ENCODE measurements around the gene PRDM7. TPM values are rescaled to one million over a fixed set of nuclear protein-coding genes. Genes with fewer than 3 reads are reported as not detected.
"Not testable (repeated sequence)": the region's sequence is repeated elsewhere in the genome, so short reads cannot be mapped to it uniquely, and the experiment has no call there.

PRDM7 gene
- total RNA-seq, 1 donor from 2014 or later, result not detected

DNA sequence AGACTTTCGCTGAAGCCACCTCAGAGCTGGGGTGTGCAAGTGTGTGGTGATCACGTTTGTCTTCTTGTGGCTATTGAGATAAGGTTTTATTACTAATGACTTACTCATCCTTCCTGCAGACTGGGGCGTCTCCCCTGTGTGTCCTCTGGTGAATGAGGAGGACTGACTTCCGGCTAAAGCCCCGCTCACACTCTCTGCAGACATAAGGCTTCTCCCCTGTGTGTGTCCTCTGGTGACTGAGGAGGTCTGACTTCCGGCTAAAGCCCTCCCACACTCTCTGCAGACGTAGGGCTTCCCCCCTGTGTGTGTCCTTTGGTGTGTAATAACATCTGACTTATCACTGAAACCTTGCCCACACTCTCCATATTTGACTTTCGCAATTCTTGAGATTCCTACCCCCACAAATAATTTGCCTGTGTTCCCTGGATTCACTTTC is 19.4 kb downstream of the PRDM7 start:
- peak; percentile 66 for DNase-seq (ENCODE audit: low read depth)
- H3K4me1 Mint-ChIP-seq (ENCODE audit: low read depth, unreplicated experiment), result peaks cover 13% of the 10 kb centered on the region
- no peaks in the 10 kb centered on the region for H3K79me2 ChIP-seq (ENCODE audit: insufficient read depth, low read length)
- no peak overlapping the region for H3K9ac ChIP-seq (ENCODE audit: low read length)
- H3K4me2 ChIP-seq (ENCODE audit: low read length), result peak overlapping the region; percentile 62
- peaks cover 11% of the 10 kb centered on the region for H3K4me1 ChIP-seq (ENCODE audit: insufficient read depth, low read length)
- peaks cover 8% of the 10 kb centered on the region for H3K36me3 Mint-ChIP-seq (ENCODE audit: low read depth, unreplicated experiment)
- FAIRE-seq, result no peak
- no peaks in the 10 kb centered on the region for H3K36me3 ChIP-seq (ENCODE audit: insufficient read depth, low read length)
- peaks cover 13% of the 10 kb centered on the region for H3K9me3 ChIP-seq (ENCODE audit: insufficient read depth, low read depth, low read length)
- H3K27ac ChIP-seq (ENCODE audit: low read depth, low read length), result no peak overlapping the region
- no peak overlapping the region for H3K4me3 Mint-ChIP-seq (ENCODE audit: unreplicated experiment)
- TF ChIP-seq EZH2 (IDR thresholded peaks at IDR 0.05; ENCODE audit: insufficient read depth, low read length) (no peak), CTCF (IDR thresholded peaks at IDR 0.05; ENCODE audit: insufficient read depth, low read depth, low read length) (no peak)
- H3K27me3 ChIP-seq (ENCODE audit: insufficient read depth, low read length), result peaks cover 2% of the 10 kb centered on the region
- H3K27ac Mint-ChIP-seq (ENCODE audit: unreplicated experiment), result peak overlapping the region; percentile 43
- H3K27me3 Mint-ChIP-seq (ENCODE audit: low read depth, unreplicated experiment), result peaks cover 14% of the 10 kb centered on the region
- H3K4me3 ChIP-seq (ENCODE audit: insufficient read depth, low read depth, low read length), result no peak overlapping the region
- H3K9me3 Mint-ChIP-seq (ENCODE audit: unreplicated experiment), result peaks cover 25% of the 10 kb centered on the region
- H2AFZ ChIP-seq (ENCODE audit: low read depth, low read length), result peak overlapping the region; percentile 37
- H4K20me1 ChIP-seq (ENCODE audit: insufficient read depth, low read length), result no peaks in the 10 kb centered on the region

- Mint-ChIP-seq H3K4me1 (ENCODE audit: low read depth, unreplicated experiment) (peaks cover 13% of the 10 kb centered on the region), H3K27me3 (ENCODE audit: low read depth, unreplicated experiment) (peaks cover 15% of the 10 kb centered on the region), H3K9me3 (ENCODE audit: unreplicated experiment) (peaks cover 32% of the 10 kb centered on the region)
- H2AFZ ChIP-seq (ENCODE audit: low read depth, low read length); H3K9ac ChIP-seq (ENCODE audit: low read length); H3K36me3 Mint-ChIP-seq (ENCODE audit: low read depth, unreplicated experiment); H3K27ac ChIP-seq (ENCODE audit: low read depth, low read length); H3K4me2 ChIP-seq (ENCODE audit: low read length); H3K4me3 Mint-ChIP-seq (ENCODE audit: unreplicated experiment); H3K27me3 ChIP-seq (ENCODE audit: insufficient read depth, low read length); H4K20me1 ChIP-seq (ENCODE audit: insufficient read depth, low read length); H3K79me2 ChIP-seq (ENCODE audit: insufficient read depth, low read length); DNase-seq (ENCODE audit: low read depth); FAIRE-seq; H3K36me3 ChIP-seq (ENCODE audit: insufficient read depth, low read length); H3K27ac Mint-ChIP-seq (ENCODE audit: unreplicated experiment); H3K4me3 ChIP-seq (ENCODE audit: insufficient read depth, low read depth, low read length): not testable (repeated sequence)
- Histone ChIP-seq H3K9me3 (ENCODE audit: insufficient read depth, low read depth, low read length) (peaks cover 13% of the 10 kb centered on the region), H3K4me1 (ENCODE audit: insufficient read depth, low read length) (peaks cover 11% of the 10 kb centered on the region)
Measured at GRCh38 chr16:90056521-90056920, 20.6 kb downstream of the PRDM7 start.

DNA sequence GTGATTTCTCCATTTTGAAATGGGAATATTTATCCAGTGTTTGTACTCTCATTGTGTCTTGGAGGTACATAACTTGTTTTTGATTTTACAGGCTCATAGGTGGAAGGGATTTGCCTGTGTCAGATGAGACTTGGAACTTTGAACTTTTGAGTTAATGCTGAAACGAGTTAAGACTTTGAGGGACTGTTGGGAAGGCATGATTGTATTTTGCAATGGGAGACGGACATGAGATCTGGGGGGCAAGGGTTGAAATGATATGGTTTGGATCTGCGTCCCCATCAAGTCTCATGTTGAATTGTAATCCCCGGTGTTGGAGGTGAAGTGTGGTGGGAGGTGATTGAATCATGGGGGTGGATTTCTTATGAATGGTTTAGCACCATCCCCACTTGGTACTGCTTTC is 21.8 kb downstream of the PRDM7 start:
- H3K4me1 ChIP-seq (ENCODE audit: insufficient read depth, low read length), result peaks cover 11% of the 10 kb centered on the region
- TF ChIP-seq CTCF (IDR thresholded peaks at IDR 0.05; ENCODE audit: insufficient read depth, low read depth, low read length) (no peak), EZH2 (IDR thresholded peaks at IDR 0.05; ENCODE audit: insufficient read depth, low read length) (no peak)
- no peak overlapping the region for H3K9ac ChIP-seq (ENCODE audit: low read length)
- no peak overlapping the region for H3K27ac Mint-ChIP-seq (ENCODE audit: unreplicated experiment)
- no peak overlapping the region for H3K4me3 ChIP-seq (ENCODE audit: insufficient read depth, low read depth, low read length)
- H3K36me3 Mint-ChIP-seq (ENCODE audit: low read depth, unreplicated experiment), result peaks cover 8% of the 10 kb centered on the region
- DNase-seq (ENCODE audit: low read depth) (no peak), FAIRE-seq (no peak)
- H3K9me3 ChIP-seq (ENCODE audit: insufficient read depth, low read depth, low read length), result peaks cover 13% of the 10 kb centered on the region
- H3K36me3 ChIP-seq (ENCODE audit: insufficient read depth, low read length), result no peaks in the 10 kb centered on the region
- H3K4me1 Mint-ChIP-seq (ENCODE audit: low read depth, unreplicated experiment), result peaks cover 13% of the 10 kb centered on the region
- peaks cover 11% of the 10 kb centered on the region for H3K27me3 Mint-ChIP-seq (ENCODE audit: low read depth, unreplicated experiment)
- H3K4me3 Mint-ChIP-seq (ENCODE audit: unreplicated experiment), result no peak overlapping the region
- peaks cover 2% of the 10 kb centered on the region for H3K27me3 ChIP-seq (ENCODE audit: insufficient read depth, low read length)
- no peaks in the 10 kb centered on the region for H4K20me1 ChIP-seq (ENCODE audit: insufficient read depth, low read length)
- H2AFZ ChIP-seq (ENCODE audit: low read depth, low read length), result no peak overlapping the region
- H3K27ac ChIP-seq (ENCODE audit: low read depth, low read length), result no peak overlapping the region
- no peak overlapping the region for H3K4me2 ChIP-seq (ENCODE audit: low read length)
- no peaks in the 10 kb centered on the region for H3K79me2 ChIP-seq (ENCODE audit: insufficient read depth, low read length)
- peaks cover 33% of the 10 kb centered on the region for H3K9me3 Mint-ChIP-seq (ENCODE audit: unreplicated experiment)
